GM21723 (cell line): ENCODE measurements around the gene UNC93A.
A peak's percentile ranks its signal among the peaks of the same experiment; 100 is the strongest.
"Not testable (repeated sequence)": the region's sequence is repeated elsewhere in the genome, so short reads cannot be mapped to it uniquely, and the experiment has no call there.

Experiments used
- ATAC-seq: cut with Tn5 transposase; IDR thresholded peaks from one replicate; pipeline ENCODE4 v1.9.1; 2021; ENCODE audit warnings: mild to moderate bottlenecking, moderate library complexity; ENCODE audit not compliant: unreplicated experiment

The UNC93A gene

DNA sequence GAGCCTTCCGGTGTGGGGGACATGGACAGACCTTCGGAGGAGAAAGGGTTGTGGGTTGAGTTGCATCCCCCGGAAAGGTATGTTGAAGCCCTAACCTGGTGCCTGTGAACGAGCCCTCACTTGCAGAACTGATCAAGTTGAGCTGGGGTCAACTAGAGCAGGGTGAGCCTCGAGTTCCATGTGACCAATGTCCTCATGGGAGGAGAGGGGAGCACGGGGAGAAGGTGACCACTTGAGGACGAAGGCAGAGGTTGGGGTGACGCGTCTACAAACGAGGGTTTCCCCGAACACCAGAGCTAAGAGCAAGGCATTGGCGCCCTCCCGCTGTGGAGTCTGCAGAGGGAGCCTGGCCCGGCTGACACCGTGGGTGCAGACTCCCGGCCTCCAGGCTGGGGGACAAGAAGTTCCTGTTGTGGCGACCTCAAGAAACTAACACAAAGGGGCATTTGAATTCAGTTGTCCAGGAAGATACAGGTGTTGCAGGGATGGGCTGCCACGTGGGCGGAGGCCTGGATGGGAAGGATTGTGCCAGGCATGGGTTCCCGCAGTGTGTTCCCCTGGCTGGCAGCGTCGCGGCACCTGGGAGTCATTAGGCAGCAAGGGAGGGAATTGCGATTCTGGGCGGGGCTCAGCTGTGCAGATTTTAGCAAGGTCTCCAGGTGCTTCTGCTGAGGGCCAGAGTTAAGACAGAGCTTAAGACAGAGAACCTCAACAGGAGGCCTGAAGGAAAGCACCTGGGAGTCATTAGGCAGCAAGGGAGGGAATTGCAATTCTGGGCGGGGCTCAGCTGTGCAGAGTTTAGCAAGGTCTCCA lies 20.4 kb upstream of the UNC93A start:
- ATAC-seq, result no peak

DNA sequence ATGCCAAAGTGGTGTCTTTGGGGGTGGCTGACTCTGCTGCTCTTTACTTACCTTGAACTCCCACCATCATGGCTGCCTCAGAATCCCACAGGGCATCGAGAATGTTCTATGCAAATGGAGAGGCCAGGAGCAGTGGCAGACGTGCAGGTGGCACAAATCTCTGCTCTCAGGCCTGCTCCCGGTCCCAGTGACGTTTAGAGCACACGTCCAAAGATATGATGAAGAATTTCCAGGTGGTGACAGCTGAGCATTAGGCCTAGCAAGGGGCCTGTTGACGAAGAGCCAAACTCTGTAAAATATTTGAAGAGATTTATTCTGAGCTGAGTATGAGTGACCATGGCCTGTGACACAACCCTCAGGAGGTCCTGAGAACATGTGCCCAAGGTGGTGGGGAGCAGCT lies 19.0 kb upstream of the UNC93A start:
- no peak for ATAC-seq

DNA sequence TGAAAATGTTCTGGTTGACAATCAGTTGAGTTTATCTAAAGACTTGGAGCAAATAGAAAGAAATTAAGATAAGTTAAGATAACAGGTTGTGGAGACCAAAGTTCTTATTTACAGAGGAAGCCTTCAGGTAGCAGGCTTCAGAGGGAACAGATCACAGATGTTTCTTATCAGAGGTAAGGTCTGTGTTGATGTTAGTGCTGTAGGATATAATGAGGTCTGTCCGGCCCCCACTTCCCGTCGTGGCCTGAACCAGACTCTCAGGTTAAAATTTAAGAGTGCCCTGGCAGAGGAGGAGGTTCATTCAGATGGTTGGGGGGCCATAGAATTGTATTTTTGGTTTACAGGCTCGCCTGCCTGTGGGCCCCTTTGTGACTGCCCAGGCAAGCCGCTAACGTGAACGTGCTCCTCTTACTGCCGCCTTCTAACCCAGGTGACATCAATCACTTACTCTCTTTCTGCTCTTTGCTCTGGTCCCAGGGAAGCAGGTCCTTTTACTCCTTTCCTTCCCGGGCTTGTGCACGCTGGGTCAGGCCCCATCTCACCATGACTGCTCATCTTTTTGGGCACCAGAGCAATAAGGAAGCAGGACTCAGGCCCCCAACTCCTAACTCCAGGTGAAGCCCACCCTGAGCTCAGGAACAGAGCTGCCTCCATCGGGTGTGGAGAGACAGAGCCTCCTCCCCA lies 18.3 kb upstream of the UNC93A start:
- no peak for ATAC-seq

DNA sequence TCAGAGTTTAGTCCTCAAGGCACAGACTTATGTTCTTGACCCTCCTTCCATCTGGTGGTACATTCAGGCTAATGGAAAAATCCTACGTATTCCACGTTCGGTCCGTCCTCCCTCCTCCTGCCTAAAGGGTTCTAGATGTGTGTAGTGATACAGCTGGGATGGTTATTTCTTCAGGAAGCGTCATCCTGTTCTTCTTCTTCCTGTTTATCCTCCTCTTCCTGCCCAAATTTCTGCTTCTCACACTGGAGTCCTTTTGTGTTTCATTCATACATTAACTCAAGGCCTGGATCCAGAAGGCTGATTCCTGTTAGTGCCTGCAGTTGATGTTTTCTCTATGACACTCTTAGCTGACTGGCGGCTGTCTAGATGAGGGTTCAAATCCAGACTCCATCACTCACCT lies 16.8 kb upstream of the UNC93A start:
- no peak for ATAC-seq

DNA sequence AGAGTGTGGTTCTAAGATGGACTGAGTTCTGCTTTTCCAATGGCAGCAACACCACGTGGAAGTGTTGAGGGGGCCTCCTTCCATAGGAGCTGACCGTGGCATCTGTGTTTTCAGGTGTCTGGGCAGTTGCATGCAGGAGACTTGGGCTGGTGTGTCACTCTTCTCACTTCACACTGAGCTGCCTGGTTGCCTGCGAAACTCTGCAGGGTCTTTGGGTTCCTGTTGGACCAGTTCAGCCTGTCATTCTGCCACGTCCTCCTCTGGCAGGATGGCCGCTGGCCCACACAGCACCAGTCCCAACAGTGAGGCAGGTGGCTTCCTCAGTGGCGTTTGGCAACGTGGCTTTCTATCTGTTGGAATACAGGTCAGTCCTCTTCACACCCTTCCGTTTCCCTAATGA lies 16.1 kb upstream of the UNC93A start:
- ATAC-seq, result no peak

DNA sequence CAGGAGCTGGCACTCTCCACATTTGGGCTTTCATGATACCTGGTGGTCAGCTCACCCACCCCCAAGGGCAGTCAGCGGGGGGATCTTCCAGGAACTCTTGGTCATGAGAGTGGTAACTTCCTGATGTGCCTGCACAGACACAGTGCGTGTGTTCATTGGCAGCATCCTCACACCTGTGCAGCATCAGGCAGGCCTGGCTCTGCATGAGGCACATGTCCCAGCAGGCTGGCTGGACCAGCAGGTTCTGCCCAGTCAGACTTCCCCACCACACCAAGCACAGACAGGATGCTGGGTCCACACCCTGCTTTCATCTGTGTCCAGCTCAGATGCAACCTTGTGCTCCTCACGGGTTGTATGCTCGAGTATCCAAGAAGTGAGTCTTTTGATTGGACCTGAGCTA lies 15.7 kb upstream of the UNC93A start:
- no peak for ATAC-seq

DNA sequence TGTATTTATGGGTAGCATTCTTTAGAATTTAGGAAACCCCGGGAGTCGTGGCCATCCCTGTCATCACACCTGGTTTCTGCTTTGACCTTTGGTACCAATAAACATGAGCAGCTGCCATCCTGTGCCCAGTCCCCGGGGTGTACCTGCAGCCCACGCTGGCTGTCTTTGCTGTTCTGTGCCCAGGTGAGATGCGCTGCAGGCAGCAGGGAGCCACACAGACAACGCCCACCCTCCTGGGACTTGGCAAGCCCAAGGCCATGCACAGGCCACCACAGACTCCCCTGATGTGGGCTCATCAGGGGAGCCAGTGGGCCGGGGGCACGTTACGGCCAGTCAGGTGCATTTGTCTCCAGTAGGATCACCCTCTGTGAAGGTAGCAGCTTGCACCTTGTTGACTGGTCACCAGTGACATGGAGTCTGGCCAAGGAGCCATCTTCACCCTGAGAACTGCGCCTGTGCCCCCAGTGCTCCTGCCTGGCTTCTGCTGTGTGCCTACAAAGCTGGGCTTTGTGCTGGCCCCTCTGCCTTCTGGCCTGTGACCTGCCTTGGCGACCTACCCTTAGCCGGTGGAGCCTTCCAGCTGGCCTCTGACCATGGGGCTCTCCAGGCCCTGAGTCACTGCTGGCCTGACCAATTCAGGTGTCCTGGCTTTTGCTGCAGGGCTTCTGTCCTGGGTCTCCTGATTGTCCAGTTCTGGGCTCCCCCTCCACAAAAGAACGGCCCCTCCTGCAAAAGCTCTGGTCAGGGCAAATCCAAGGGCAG lies 14.2 kb upstream of the UNC93A start:
- no peak for ATAC-seq

DNA sequence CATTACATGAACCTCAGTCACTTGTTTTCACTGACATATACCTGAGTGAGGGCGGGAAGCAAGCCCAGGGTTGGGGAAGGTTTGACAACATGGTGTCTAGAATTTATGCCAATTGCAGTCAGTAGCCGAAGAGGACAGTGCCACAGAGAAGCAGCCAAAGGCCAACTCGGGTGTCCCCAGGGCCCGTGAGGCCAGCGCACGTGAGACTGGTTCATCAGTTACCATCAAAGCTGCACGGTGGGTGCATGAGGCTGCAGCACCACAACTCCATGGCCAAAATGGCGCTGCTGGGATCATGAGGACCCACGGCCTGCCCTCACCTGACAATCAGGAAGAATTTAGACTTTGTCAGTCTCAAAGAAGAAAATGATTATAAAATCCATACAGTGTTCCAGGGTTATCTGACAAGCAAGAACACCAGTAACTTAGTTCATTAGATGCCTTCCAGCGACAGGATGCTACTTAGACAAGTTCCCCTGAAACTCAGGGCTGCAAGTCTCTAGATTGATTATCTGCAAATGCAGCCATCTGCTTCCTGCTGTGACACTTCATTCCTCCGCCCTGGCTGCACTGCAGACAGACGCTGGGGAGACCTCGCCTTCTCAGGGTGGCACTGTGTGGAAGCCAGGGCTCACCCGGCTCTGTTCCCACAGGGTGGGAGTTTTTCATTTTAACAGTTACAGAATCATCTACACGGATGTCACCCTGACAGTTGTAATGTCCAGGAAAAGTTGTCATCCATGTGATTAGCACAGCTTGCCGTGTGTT lies 12.8 kb upstream of the UNC93A start:
- not testable (repeated sequence) for ATAC-seq

DNA sequence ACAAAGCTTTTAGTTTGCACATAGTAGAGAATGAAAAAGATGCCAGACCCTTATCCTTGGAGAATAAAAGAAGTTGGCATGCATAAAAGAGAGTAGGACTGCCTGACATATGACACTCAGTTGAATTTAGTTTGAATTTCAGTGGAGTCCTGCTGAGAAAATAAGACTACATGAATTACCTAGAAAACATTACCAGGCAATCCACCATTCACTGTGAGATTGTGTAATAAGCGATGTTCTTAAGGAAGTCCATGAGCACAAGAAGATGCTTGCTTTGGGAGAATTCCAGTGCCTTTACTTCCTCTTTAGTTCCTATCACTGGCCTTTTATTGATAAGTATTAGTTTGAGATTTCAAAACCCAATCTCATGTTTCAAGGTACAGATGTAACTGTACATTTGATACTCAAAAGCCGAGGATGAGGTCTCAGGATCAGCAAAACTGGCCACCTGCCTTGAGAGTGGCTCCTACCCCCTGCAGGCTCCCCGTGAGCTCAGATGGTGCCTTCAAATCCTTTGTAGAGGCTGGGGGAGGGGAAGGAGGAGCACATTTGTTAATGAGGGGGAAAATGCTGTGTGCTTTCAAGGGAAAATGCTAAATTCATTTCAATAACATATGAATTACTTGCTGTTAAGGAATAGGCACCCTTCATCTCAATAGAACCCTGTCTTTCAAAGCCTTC lies 11.2 kb upstream of the UNC93A start:
- ATAC-seq, result no peak

DNA sequence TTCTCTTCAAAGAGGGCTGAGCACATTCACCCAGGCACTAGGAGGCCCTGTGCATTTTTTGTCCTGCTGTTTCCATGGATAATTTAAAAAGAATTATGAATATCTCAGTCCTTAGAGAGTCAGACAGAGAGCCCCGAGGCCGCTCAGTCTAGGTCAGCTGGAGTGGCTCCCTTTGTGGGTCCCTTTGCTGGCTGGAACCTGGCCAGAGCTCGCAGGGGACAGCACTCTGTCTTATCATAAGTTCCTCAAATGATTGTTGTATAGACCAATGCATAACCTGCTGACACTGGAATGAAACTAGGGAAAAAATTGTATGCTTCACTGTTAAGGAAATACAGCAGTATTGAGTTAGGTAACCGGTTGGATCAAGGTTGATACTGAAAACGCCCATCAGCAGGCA lies 10.6 kb upstream of the UNC93A start:
- ATAC-seq, result not testable (repeated sequence)

DNA sequence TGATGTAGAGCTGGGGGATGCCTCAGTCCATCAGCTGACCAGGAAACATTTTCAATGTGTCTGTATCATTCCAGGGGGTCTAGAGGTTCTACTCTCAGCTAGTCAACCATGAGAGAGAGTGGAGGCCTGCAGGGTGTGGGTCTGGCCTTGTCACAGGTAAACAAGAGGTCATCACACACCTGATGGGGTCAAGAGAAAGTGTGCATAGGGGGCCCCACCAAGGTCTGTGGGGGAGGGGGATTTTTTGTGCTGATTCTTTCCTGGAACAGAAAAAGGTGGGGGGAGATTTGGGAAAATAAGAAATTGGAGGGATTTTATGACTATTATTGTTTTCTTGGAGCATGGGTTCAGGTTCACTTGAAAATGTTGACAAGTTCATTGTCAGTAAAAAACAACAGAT lies 8.9 kb upstream of the UNC93A start:
- no peak for ATAC-seq

DNA sequence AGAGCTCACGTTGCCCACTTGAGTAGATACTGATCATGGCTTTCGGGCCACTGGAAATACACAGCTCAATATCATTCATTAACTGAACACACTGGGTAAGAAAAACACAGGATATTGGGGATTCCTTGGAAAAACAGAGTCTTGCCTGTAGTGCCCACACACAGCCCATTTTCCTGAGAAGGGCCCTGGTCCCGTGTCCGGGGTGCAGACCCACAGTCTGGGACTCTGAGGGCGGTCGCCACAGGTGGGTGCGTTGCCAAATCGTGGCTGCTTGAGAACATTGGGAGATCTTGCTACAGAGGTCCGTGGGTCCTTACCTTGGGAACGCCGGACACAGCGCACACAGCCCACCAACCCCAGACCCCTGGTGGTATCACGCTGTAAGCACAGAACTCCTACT lies 6.5 kb upstream of the UNC93A start:
- not testable (repeated sequence) for ATAC-seq

DNA sequence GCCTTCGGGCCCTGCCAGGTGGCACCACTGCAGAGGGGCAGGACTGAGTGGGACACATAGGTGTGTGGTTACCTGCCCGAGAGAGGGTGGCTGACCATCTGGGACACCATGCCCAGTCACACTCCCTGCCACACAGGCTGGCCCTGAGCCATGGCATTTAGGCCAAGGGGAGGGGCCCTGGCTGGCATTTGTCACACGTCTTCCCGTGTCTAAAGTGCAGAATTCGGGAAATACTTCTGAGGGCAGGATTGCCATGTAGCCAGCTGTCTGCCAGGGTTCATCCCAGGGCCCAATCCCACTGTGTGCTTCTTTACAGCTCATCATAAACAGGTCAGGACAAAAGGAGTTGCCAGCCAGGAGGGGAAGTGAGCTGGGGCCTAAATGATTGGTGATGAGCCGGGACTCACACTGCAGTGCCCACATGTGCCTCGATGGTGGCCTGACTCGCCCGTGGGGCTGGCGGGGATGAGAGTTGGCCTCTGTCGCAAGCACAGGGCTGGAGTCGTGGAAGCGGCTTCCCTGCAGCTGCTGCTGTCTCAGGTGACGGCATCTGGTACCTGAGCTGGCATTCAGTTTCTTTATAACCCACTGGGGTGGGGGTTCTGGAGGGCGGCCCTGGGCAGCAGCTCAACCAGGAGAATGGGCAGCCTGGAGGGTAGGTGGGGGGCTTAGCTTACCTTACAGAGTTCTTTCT lies 5.9 kb upstream of the UNC93A start:
- no peak for ATAC-seq

DNA sequence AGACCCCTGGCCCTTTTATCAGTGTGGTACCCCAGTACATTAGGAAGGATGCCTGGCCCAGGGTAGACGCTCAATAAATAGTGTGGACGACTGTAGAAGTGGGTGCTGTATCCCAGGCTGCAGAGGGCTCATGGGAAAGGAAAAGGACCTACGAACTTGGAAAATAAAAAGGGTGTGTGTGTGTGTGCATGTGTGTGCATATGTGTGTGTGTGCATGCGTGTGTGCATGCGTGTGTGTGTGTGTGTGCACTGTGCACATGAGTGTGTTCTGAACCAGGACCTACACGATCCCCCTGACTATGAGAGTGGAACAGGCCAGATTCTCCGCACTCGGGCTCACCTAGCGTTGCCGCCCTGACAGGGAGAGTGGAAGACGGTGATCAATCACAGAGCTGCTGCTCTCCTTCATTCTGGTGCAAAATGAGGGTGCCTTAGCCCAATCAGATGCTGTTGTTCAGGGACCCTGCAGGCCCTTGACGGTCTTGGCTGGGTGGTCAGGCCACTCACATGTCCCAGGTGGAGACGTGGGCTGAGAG lies 3.5 kb upstream of the UNC93A start:
- no peak for ATAC-seq

DNA sequence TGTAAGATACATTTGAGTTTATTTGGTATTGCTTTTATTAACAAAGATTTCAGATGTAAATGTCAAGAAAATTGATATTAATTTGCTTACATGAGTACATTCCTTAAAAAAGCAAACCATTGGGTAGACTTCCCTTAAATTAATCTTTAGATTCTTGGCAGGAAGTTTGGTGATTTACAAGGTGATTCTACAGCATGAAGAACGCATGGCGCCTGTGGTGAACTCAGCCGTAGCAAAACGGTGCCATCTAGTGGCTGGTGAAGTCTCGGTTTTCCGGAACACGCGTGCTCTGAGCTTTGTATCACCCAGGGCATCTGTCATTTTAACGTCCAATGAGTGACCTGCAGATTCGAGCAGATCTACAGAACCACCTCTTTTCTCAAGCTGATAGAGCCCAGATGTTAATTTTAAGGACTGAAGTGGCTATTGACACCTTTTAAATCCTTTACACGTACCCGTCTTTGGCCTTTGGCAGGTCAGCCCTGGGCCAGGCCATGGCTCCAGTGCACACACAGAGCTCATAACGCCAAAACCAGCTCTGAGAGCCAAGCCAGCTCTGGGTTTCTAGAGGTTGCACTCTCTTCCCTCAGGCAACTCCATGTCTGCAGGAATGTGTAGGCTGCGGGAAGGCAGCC lies 2.4 kb upstream of the UNC93A start:
- ATAC-seq, result peak; percentile 74

DNA sequence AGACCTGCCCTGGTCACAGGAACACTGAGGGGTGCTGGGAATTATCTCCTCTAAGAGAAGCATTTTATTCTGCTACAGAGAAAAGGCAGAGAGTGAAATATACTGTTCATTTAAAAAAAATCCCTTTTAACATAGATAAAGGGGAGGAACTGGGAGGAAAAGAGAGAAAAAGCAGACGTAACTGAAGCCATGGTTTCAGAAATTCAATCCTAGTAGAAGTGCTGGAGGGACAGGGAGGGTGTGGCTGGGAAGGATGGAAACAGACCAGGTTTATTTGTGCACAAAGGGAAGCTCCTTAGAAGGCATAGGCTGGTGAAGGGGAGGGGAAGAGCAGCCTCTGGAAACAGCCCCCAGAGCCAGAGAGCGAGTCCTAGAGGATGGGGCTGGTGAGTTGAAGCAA lies 1.8 kb upstream of the UNC93A start:
- ATAC-seq, result not testable (repeated sequence)

DNA sequence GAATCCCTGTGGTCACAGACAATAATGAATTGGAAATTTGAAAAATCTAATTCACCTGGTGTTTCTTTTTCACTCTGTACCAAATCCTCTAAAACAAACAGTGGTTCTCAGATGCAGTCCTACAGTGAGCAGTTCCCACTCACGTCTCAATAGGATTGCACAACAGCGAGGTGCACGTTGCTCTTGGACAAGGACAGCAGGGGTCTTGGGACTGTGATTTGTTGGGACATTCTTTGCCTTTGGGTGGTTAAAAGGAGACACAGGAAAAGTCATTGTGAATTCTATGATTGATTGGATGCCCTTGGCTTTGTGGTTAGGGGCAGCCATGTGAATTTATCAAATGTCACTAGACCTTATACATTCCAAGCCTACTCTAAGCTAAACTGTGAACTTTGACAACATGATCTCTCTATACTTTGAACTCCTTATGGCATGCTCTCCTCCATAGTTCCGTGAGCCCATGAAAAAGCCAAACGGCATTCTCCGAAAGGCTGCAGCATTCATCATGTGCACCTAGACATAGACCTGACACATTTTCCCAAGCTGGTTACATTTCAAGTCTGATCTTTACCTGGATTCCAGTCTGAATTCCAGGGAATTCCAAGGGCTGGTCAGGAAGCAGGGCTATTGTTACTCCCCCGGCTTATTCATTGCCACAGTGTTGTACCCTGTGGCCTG lies 647 bp downstream of the UNC93A start:
- no peak for ATAC-seq

DNA sequence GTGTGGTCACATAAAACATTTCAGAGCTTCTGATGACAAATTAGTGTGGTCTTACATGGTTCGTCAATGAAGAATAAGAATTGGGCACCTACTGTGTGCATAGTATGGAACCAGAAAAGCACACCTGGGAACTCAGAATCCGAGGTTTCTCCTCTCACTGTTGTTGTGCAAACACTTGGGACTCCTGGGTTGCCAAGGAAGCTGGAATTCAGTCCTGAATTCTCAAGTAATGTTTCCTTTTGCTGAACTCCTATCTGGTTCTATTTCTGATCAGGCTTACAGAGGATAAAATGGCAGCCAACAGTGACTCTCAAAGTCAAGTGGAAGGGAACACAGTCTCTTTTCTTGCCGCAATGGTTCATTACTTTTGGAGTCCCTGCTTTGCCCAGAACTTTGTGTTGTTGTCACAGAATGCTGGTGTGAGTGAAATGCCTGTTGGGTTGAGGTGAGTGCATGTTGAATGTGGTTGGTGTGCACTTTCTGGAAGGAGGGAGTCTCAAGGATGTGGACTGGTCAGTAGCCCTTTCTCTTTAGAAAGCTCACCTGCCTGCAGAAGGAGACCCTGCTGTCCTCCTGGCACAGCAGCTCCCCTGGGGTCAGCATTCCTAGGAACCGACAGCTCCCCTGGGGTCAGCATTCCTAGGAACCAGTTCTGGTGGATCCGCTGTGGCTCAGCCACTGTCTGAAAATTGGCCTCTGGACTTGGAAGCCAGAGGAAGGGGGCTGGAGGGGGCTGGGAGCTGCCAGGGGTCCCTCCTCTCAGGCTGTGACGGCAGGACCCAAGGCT lies 1.4 kb downstream of the UNC93A start:
- ATAC-seq, result no peak
